Adipocyte (in vitro differentiated cells): ENCODE data around the gene CSTPP1.

Source experiments
- DNase-seq: peaks from one replicate; pipeline ENCODE4 v3.0.0-alpha.2; 2015; ENCODE audit warnings: low read depth
- H3K27me3 ChIP-seq: replicated peaks from 2 replicates; pipeline ENCODE4 v1.7.0; 2013; ENCODE audit warnings: mild to moderate bottlenecking, low read length, moderate library complexity; ENCODE audit not compliant: control insufficient read depth, insufficient read depth
- H3K36me3 ChIP-seq: 2 replicates; pipeline ENCODE4 v1.7.0; 2013; ENCODE audit warnings: low read length, mild to moderate bottlenecking, moderate library complexity; ENCODE audit not compliant: control insufficient read depth, insufficient read depth, severe bottlenecking
- H3K4me1 ChIP-seq: 2 replicates; pipeline ENCODE4 v1.7.0; 2013; ENCODE audit warnings: mild to moderate bottlenecking, low read length, moderate library complexity; ENCODE audit not compliant: control insufficient read depth, insufficient read depth
- H3K4me3 ChIP-seq: 2 replicates; pipeline ENCODE4 v1.7.0; 2013; ENCODE audit warnings: mild to moderate bottlenecking, low read length, moderate library complexity
- H3K9ac ChIP-seq: 2 replicates; pipeline ENCODE4 v1.7.0; 2013; ENCODE audit warnings: mild to moderate bottlenecking, low read length, moderate library complexity
- H3K9me3 ChIP-seq: 2 replicates; pipeline ENCODE4 v1.7.0; 2013; ENCODE audit warnings: mild to moderate bottlenecking, low read length, moderate library complexity; ENCODE audit not compliant: control insufficient read depth

The CSTPP1 gene

GRCh38 chr11:47021527-47021818 is 84.9 kb downstream of the CSTPP1 start:
- Histone ChIP-seq H3K4me1 (peaks cover 5% of the 10 kb centered on the region), H3K9me3 (no peaks in the 10 kb centered on the region), H3K36me3 (no peaks in the 10 kb centered on the region), H3K27me3 (no peaks in the 10 kb centered on the region), H3K4me3 (no peak overlapping the region), H3K9ac (no peak overlapping the region)
- no peak for DNase-seq

- Histone ChIP-seq H3K4me3 (no peak overlapping the region), H3K9ac (no peak overlapping the region), H3K4me1 (peaks cover 5% of the 10 kb centered on the region), H3K27me3 (no peaks in the 10 kb centered on the region), H3K36me3 (no peaks in the 10 kb centered on the region), H3K9me3 (no peaks in the 10 kb centered on the region)
- DNase-seq: no peak
Observed at GRCh38 chr11:47021965-47022364, 85.4 kb downstream of the CSTPP1 start.

- DNase-seq: no peak
- no peaks in the 10 kb centered on the region for H3K9me3 ChIP-seq
- H3K36me3 ChIP-seq: no peaks in the 10 kb centered on the region
- H3K27me3 ChIP-seq: no peaks in the 10 kb centered on the region
- no peak overlapping the region for H3K4me3 ChIP-seq
- no peak overlapping the region for H3K9ac ChIP-seq
- peaks cover 5% of the 10 kb centered on the region for H3K4me1 ChIP-seq
Observed at GRCh38 chr11:47028195-47029093, 91.9 kb downstream of the CSTPP1 start.

- H3K36me3 ChIP-seq: no peaks in the 10 kb centered on the region
- H3K27me3 ChIP-seq: no peaks in the 10 kb centered on the region
- no peak overlapping the region for H3K4me3 ChIP-seq
- H3K4me1 ChIP-seq: peaks cover 2% of the 10 kb centered on the region
- no peak overlapping the region for H3K9ac ChIP-seq
- DNase-seq: peak; percentile 50
- no peaks in the 10 kb centered on the region for H3K9me3 ChIP-seq
Observed at GRCh38 chr11:47033439-47033838, 96.9 kb downstream of the CSTPP1 start.

GRCh38 chr11:47034091-47034490 is 97.5 kb downstream of the CSTPP1 start:
- no peak overlapping the region for H3K9ac ChIP-seq
- no peaks in the 10 kb centered on the region for H3K9me3 ChIP-seq
- H3K27me3 ChIP-seq: no peaks in the 10 kb centered on the region
- H3K36me3 ChIP-seq: no peaks in the 10 kb centered on the region
- H3K4me3 ChIP-seq: no peak overlapping the region
- no peaks in the 10 kb centered on the region for H3K4me1 ChIP-seq
- no peak for DNase-seq

- H3K4me3 ChIP-seq: no peak overlapping the region
- no peaks in the 10 kb centered on the region for H3K4me1 ChIP-seq
- DNase-seq: no peak
- no peaks in the 10 kb centered on the region for H3K9me3 ChIP-seq
- H3K36me3 ChIP-seq: no peaks in the 10 kb centered on the region
- H3K27me3 ChIP-seq: no peaks in the 10 kb centered on the region
- no peak overlapping the region for H3K9ac ChIP-seq
Observed at GRCh38 chr11:47035108-47035507, 98.5 kb downstream of the CSTPP1 start.

GRCh38 chr11:47044119-47044518 is 107.6 kb downstream of the CSTPP1 start:
- DNase-seq: no peak
- Histone ChIP-seq H3K4me1 (no peaks in the 10 kb centered on the region), H3K4me3 (no peak overlapping the region), H3K9me3 (no peaks in the 10 kb centered on the region), H3K36me3 (no peaks in the 10 kb centered on the region), H3K27me3 (no peaks in the 10 kb centered on the region), H3K9ac (no peak overlapping the region)

GRCh38 chr11:47047972-47048371 is 111.4 kb downstream of the CSTPP1 start:
- peaks cover 25% of the 10 kb centered on the region for H3K4me1 ChIP-seq
- H3K9me3 ChIP-seq: no peaks in the 10 kb centered on the region
- H3K4me3 ChIP-seq: no peak overlapping the region
- H3K9ac ChIP-seq: no peak overlapping the region
- no peaks in the 10 kb centered on the region for H3K36me3 ChIP-seq
- no peaks in the 10 kb centered on the region for H3K27me3 ChIP-seq
- DNase-seq: no peak

- no peak for DNase-seq
- Histone ChIP-seq H3K4me1 (peaks cover 25% of the 10 kb centered on the region), H3K4me3 (no peak overlapping the region), H3K9ac (no peak overlapping the region), H3K27me3 (no peaks in the 10 kb centered on the region), H3K9me3 (no peaks in the 10 kb centered on the region), H3K36me3 (no peaks in the 10 kb centered on the region)
Observed at GRCh38 chr11:47050284-47050683, 113.7 kb downstream of the CSTPP1 start.

- DNase-seq: peak; percentile 46
- no peaks in the 10 kb centered on the region for H3K27me3 ChIP-seq
- H3K4me3 ChIP-seq: peak overlapping the region; percentile 52
- no peak overlapping the region for H3K9ac ChIP-seq
- no peaks in the 10 kb centered on the region for H3K9me3 ChIP-seq
- H3K36me3 ChIP-seq: no peaks in the 10 kb centered on the region
- peaks cover 33% of the 10 kb centered on the region for H3K4me1 ChIP-seq
Observed at GRCh38 chr11:47051217-47051616, 114.7 kb downstream of the CSTPP1 start.

- H3K4me3 ChIP-seq: peak overlapping the region; percentile 43
- H3K4me1 ChIP-seq: peaks cover 43% of the 10 kb centered on the region
- no peak for DNase-seq
- no peaks in the 10 kb centered on the region for H3K27me3 ChIP-seq
- no peaks in the 10 kb centered on the region for H3K9me3 ChIP-seq
- H3K36me3 ChIP-seq: no peaks in the 10 kb centered on the region
- no peak overlapping the region for H3K9ac ChIP-seq
Observed at GRCh38 chr11:47052165-47052564, 115.6 kb downstream of the CSTPP1 start.

- H3K36me3 ChIP-seq: no peaks in the 10 kb centered on the region
- H3K4me1 ChIP-seq: peaks cover 47% of the 10 kb centered on the region
- no peaks in the 10 kb centered on the region for H3K27me3 ChIP-seq
- H3K9me3 ChIP-seq: no peaks in the 10 kb centered on the region
- no peak for DNase-seq
- H3K4me3 ChIP-seq: no peak overlapping the region
- H3K9ac ChIP-seq: no peak overlapping the region
Observed at GRCh38 chr11:47052576-47052975, 116.0 kb downstream of the CSTPP1 start.
